HL-60 (cell line): Measurements from ENCODE around the gene GALP.

Source experiments
- DNase-seq, 2 experiments: peaks; one replicate each; pipeline ENCODE4 v3.0.0-alpha.2; 2010 to 2020; ENCODE audit warnings: low read depth in 1 of 2, low spot score in 1 of 2
- H3K27ac ChIP-seq: fragments of 250-450 bp; sonication (Bioruptor Pico); replicated peaks from 2 replicates; pipeline ENCODE4 v1.5.1; 2020; ENCODE audit warnings: mild to moderate bottlenecking, moderate library complexity
- H3K27me3 ChIP-seq: fragments of 250-450 bp; sonication (Bioruptor Pico); 2 replicates; pipeline ENCODE4 v1.5.1; 2021; ENCODE audit warnings: mild to moderate bottlenecking, moderate library complexity; ENCODE audit not compliant: insufficient read depth, poor library complexity, severe bottlenecking
- H3K4me3 ChIP-seq: replicated peaks from 2 replicates; pipeline ENCODE4 v1.5.1; 2011; ENCODE audit warnings: mild to moderate bottlenecking, control low read depth, low read length; ENCODE audit not compliant: insufficient read depth
- GABPA ChIP-seq: IDR thresholded peaks from 2 replicates; pipeline ENCODE4 v1.6.1; 2012; ENCODE audit warnings: low read depth
- POLR2AphosphoS5 ChIP-seq: IDR thresholded peaks from 2 replicates; pipeline ENCODE4 v1.6.1; 2012; ENCODE audit warnings: low read depth
- SPI1 ChIP-seq: IDR thresholded peaks from 2 replicates; pipeline ENCODE4 v1.6.1; 2012; ENCODE audit warnings: low read depth, mild to moderate bottlenecking, borderline replicate concordance
- TF ChIP-seq, protein P1 (sequence below): IDR thresholded peaks from one replicate; pipeline ENCODE4 v1.5.1; 2011; ENCODE audit warnings: low read length, control low read depth, inconsistent platforms; ENCODE audit not compliant: insufficient read depth
- TF ChIP-seq, protein P2 (sequence below): IDR thresholded peaks from 2 replicates; pipeline ENCODE4 v1.6.1; 2012; ENCODE audit warnings: low read depth; ENCODE audit not compliant: insufficient replicate concordance

GALP gene

DNA sequence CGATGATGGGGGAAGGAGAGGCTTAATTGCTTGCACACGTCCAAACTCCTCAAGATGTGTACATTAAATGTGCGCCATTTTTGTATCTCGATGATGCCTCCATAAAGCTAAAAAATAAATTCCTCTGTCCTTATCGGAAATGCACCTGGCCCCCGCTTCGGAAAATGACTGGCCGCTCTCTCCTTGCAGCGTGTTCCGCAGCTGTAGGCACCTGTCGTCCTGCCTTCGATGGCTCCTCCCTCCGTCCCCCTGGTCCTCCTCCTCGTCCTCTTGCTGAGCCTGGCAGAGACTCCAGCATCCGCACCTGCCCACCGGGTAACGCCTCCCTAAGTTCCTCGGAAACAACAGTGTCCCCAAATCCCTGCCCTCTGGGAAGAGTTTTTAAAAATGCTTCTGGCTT, 1.1 kb downstream of the GALP start:
- no peak for DNase-seq
- H3K4me3 ChIP-seq, result no peak overlapping the region
- TF ChIP-seq SPI1, result no peak
- TF ChIP-seq POLR2AphosphoS5, result no peak
- TF ChIP-seq, protein P1, sequence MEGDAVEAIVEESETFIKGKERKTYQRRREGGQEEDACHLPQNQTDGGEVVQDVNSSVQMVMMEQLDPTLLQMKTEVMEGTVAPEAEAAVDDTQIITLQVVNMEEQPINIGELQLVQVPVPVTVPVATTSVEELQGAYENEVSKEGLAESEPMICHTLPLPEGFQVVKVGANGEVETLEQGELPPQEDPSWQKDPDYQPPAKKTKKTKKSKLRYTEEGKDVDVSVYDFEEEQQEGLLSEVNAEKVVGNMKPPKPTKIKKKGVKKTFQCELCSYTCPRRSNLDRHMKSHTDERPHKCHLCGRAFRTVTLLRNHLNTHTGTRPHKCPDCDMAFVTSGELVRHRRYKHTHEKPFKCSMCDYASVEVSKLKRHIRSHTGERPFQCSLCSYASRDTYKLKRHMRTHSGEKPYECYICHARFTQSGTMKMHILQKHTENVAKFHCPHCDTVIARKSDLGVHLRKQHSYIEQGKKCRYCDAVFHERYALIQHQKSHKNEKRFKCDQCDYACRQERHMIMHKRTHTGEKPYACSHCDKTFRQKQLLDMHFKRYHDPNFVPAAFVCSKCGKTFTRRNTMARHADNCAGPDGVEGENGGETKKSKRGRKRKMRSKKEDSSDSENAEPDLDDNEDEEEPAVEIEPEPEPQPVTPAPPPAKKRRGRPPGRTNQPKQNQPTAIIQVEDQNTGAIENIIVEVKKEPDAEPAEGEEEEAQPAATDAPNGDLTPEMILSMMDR, result no peak
- TF ChIP-seq, protein P2, sequence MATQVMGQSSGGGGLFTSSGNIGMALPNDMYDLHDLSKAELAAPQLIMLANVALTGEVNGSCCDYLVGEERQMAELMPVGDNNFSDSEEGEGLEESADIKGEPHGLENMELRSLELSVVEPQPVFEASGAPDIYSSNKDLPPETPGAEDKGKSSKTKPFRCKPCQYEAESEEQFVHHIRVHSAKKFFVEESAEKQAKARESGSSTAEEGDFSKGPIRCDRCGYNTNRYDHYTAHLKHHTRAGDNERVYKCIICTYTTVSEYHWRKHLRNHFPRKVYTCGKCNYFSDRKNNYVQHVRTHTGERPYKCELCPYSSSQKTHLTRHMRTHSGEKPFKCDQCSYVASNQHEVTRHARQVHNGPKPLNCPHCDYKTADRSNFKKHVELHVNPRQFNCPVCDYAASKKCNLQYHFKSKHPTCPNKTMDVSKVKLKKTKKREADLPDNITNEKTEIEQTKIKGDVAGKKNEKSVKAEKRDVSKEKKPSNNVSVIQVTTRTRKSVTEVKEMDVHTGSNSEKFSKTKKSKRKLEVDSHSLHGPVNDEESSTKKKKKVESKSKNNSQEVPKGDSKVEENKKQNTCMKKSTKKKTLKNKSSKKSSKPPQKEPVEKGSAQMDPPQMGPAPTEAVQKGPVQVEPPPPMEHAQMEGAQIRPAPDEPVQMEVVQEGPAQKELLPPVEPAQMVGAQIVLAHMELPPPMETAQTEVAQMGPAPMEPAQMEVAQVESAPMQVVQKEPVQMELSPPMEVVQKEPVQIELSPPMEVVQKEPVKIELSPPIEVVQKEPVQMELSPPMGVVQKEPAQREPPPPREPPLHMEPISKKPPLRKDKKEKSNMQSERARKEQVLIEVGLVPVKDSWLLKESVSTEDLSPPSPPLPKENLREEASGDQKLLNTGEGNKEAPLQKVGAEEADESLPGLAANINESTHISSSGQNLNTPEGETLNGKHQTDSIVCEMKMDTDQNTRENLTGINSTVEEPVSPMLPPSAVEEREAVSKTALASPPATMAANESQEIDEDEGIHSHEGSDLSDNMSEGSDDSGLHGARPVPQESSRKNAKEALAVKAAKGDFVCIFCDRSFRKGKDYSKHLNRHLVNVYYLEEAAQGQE, result no peak
- no peak for TF ChIP-seq GABPA
- no peak overlapping the region for H3K27ac ChIP-seq
- peaks cover 5% of the 10 kb centered on the region for H3K27me3 ChIP-seq

DNA sequence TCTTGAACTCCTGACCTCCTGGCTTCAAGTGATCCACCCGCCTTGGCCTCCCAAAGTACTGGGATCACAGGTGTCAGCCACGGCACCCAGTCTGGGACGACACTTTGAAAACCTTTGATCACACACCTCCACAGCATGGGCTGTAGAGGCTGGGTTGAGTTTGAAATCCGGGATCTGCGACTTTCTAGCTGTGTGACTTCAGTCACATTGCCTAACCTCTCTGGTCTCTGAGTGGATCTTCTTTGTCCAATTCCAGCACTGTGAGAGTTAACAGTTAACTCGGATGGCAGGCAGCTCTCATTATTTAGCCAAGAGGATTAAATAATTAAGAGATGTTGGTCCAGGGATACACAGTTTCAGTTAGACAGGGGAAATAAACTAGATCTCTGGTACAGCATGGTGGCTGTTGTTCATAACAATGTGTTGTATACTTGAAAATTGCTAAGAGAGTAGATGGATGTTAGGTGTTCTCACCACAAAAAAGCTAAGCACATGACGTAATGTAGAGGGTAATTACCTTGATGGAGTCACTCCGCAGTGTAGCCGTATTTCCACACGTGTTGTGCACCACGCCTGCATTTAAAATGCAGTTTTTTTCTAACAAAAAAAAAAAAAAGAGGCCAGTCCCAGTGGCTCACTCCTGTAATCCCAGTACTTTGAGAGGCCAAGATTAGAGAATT, 1.9 kb downstream of the GALP start:
- no peak for DNase-seq
- peaks cover 5% of the 10 kb centered on the region for H3K27me3 ChIP-seq
- TF ChIP-seq SPI1, result no peak
- no peak for TF ChIP-seq GABPA
- TF ChIP-seq, protein P1, result no peak
- no peak for TF ChIP-seq POLR2AphosphoS5
- TF ChIP-seq, protein P2, result no peak
- H3K4me3 ChIP-seq, result no peak overlapping the region
- no peak overlapping the region for H3K27ac ChIP-seq

DNA sequence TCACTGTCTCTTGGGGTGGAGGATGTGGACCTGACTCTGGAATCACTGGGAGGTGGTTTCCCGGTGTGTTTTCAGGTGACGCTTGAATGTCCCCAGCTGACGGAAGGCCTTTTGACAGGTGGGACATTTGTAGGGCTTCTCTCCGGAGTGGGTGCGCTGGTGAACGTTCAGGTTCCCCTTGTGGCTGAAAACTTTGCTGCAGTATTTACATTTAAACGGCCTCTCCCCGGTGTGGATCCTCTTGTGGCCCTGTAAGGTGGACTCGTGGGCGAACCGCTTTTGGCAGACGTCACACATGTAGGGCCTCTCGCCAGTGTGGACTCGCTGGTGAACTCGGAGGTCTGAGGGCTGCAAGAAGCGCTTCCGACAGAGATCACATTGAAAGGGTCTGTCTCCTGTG, 14.0 kb downstream of the GALP start:
- TF ChIP-seq SPI1, result no peak
- TF ChIP-seq, protein P2, result no peak
- TF ChIP-seq GABPA, result no peak
- TF ChIP-seq, protein P1, result no peak
- TF ChIP-seq POLR2AphosphoS5, result no peak
- no peak for DNase-seq
- H3K27me3 ChIP-seq, result no peaks in the 10 kb centered on the region

More for the DNA sequence above, 14.0 kb downstream of the GALP start:
- no peak overlapping the region for H3K4me3 ChIP-seq
- H3K27ac ChIP-seq, result no peak overlapping the region
